Measurements from ENCODE around the gene AXIN1. TPM values are rescaled to one million over a fixed set of nuclear protein-coding genes. Genes with fewer than 3 reads are reported as not detected.

The AXIN1 gene
- total RNA-seq, 1 experiment from 2014 or later: 50.3 TPM

- no peak overlapping the region for H3K4me3 Mint-ChIP-seq
- peaks cover 19% of the 10 kb centered on the region for H3K36me3 Mint-ChIP-seq
- DNase-seq (ENCODE audit: low spot score): no peak
- H3K4me1 Mint-ChIP-seq: peaks cover 11% of the 10 kb centered on the region
- H3K27ac Mint-ChIP-seq: peak overlapping the region; percentile 53; the same call in 1 of the 2 replicates
- ChIA-PET CTCF (interaction anchor here (1.1 kb wide), 1 partner anchor 14 kb away, joined by 4 read pairs; no protein-coding TSS in a partner anchor), POLR2A (no interaction called here)
- no peak for TF ChIP-seq ZNF423 (CRISPR knock-in tag; IDR thresholded peaks at IDR 0.05)
- TF ChIP-seq, protein P1, sequence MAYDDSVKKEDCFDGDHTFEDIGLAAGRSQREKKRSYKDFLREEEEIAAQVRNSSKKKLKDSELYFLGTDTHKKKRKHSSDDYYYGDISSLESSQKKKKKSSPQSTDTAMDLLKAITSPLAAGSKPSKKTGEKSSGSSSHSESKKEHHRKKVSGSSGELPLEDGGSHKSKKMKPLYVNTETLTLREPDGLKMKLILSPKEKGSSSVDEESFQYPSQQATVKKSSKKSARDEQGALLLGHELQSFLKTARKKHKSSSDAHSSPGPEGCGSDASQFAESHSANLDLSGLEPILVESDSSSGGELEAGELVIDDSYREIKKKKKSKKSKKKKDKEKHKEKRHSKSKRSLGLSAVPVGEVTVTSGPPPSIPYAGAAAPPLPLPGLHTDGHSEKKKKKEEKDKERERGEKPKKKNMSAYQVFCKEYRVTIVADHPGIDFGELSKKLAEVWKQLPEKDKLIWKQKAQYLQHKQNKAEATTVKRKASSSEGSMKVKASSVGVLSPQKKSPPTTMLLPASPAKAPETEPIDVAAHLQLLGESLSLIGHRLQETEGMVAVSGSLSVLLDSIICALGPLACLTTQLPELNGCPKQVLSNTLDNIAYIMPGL (CRISPR knock-in tag; IDR thresholded peaks at IDR 0.05): no peak
- no peak for TF ChIP-seq NR2C2 (CRISPR knock-in tag; IDR thresholded peaks at IDR 0.05)
- TF ChIP-seq GRHL2 (CRISPR knock-in tag; IDR thresholded peaks at IDR 0.05; ENCODE audit: insufficient replicate concordance, severe bottlenecking): no peak
- TF ChIP-seq ARID4B (CRISPR knock-in tag; IDR thresholded peaks at IDR 0.05; ENCODE audit: borderline replicate concordance): no peak
- TF ChIP-seq NR1H2 (CRISPR knock-in tag; IDR thresholded peaks at IDR 0.05): no peak
- no peak for TF ChIP-seq NFE2L1 (CRISPR knock-in tag; IDR thresholded peaks at IDR 0.05)
- TF ChIP-seq TP53 (CRISPR knock-in tag; IDR thresholded peaks at IDR 0.05): no peak
- TF ChIP-seq, protein P2, sequence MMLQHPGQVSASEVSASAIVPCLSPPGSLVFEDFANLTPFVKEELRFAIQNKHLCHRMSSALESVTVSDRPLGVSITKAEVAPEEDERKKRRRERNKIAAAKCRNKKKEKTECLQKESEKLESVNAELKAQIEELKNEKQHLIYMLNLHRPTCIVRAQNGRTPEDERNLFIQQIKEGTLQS (CRISPR knock-in tag; conservative IDR thresholded peaks at IDR 0.05): no peak
- TF ChIP-seq, protein P3, sequence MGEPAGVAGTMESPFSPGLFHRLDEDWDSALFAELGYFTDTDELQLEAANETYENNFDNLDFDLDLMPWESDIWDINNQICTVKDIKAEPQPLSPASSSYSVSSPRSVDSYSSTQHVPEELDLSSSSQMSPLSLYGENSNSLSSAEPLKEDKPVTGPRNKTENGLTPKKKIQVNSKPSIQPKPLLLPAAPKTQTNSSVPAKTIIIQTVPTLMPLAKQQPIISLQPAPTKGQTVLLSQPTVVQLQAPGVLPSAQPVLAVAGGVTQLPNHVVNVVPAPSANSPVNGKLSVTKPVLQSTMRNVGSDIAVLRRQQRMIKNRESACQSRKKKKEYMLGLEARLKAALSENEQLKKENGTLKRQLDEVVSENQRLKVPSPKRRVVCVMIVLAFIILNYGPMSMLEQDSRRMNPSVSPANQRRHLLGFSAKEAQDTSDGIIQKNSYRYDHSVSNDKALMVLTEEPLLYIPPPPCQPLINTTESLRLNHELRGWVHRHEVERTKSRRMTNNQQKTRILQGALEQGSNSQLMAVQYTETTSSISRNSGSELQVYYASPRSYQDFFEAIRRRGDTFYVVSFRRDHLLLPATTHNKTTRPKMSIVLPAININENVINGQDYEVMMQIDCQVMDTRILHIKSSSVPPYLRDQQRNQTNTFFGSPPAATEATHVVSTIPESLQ (CRISPR knock-in tag; IDR thresholded peaks at IDR 0.05): no peak
- TF ChIP-seq MAX (CRISPR knock-in tag; IDR thresholded peaks at IDR 0.05): no peak
- TF ChIP-seq, protein P4, sequence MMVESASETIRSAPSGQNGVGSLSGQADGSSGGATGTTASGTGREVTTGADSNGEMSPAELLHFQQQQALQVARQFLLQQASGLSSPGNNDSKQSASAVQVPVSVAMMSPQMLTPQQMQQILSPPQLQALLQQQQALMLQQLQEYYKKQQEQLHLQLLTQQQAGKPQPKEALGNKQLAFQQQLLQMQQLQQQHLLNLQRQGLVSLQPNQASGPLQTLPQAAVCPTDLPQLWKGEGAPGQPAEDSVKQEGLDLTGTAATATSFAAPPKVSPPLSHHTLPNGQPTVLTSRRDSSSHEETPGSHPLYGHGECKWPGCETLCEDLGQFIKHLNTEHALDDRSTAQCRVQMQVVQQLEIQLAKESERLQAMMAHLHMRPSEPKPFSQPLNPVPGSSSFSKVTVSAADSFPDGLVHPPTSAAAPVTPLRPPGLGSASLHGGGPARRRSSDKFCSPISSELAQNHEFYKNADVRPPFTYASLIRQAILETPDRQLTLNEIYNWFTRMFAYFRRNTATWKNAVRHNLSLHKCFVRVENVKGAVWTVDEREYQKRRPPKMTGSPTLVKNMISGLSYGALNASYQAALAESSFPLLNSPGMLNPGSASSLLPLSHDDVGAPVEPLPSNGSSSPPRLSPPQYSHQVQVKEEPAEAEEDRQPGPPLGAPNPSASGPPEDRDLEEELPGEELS (CRISPR knock-in tag; IDR thresholded peaks at IDR 0.05): no peak
- TF ChIP-seq ZNF219 (CRISPR knock-in tag; IDR thresholded peaks at IDR 0.05; ENCODE audit: borderline replicate concordance): no peak
- no peak for TF ChIP-seq ZNF317 (CRISPR knock-in tag; IDR thresholded peaks at IDR 0.05; ENCODE audit: borderline replicate concordance, low read depth)
- no peak for TF ChIP-seq ATF2 (CRISPR knock-in tag; IDR thresholded peaks at IDR 0.05; ENCODE audit: borderline replicate concordance, low read depth)
- TF ChIP-seq USF1 (CRISPR knock-in tag; IDR thresholded peaks at IDR 0.05): no peak
- TF ChIP-seq, protein P5, sequence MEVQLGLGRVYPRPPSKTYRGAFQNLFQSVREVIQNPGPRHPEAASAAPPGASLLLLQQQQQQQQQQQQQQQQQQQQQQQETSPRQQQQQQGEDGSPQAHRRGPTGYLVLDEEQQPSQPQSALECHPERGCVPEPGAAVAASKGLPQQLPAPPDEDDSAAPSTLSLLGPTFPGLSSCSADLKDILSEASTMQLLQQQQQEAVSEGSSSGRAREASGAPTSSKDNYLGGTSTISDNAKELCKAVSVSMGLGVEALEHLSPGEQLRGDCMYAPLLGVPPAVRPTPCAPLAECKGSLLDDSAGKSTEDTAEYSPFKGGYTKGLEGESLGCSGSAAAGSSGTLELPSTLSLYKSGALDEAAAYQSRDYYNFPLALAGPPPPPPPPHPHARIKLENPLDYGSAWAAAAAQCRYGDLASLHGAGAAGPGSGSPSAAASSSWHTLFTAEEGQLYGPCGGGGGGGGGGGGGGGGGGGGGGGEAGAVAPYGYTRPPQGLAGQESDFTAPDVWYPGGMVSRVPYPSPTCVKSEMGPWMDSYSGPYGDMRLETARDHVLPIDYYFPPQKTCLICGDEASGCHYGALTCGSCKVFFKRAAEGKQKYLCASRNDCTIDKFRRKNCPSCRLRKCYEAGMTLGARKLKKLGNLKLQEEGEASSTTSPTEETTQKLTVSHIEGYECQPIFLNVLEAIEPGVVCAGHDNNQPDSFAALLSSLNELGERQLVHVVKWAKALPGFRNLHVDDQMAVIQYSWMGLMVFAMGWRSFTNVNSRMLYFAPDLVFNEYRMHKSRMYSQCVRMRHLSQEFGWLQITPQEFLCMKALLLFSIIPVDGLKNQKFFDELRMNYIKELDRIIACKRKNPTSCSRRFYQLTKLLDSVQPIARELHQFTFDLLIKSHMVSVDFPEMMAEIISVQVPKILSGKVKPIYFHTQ (CRISPR knock-in tag; IDR thresholded peaks at IDR 0.05): no peak
- no peaks in the 10 kb centered on the region for H3K9me3 Mint-ChIP-seq
- no peak for ATAC-seq
- no peaks in the 10 kb centered on the region for H3K27me3 Mint-ChIP-seq (ENCODE audit: low read depth)
Observed at GRCh38 chr16:367333-367903, 14.9 kb upstream of the AXIN1 start.

All from WTC11 (cell line).